Measurements from ENCODE around the gene GRIP2. TPM values are rescaled to one million over a fixed set of nuclear protein-coding genes. Genes with fewer than 3 reads are reported as not detected.

The GRIP2 gene
- total RNA-seq, 2 experiments from 2014 or later: not detected

- ATAC-seq (no peak), DNase-seq (no peak)
- ChIA-PET CTCF (interaction anchor here (1.5 to 2.0 kb wide), 2 partner anchors 215 to 274 kb away, joined by 4 to 6 read pairs; no protein-coding TSS in a partner anchor), POLR2A (interaction anchor here (0.7 kb wide), 1 partner anchor 28 kb away, joined by 3 read pairs; no protein-coding TSS in a partner anchor)
- no peaks in the 10 kb centered on the region for H3K27me3 Mint-ChIP-seq
- H3K27ac Mint-ChIP-seq: no peak overlapping the region
- H3K36me3 Mint-ChIP-seq (ENCODE audit: low read depth): peaks cover 35% of the 10 kb centered on the region
- no peaks in the 10 kb centered on the region for H3K4me1 Mint-ChIP-seq (ENCODE audit: low read depth)
- H3K9me3 Mint-ChIP-seq: no peaks in the 10 kb centered on the region
- no peak for TF ChIP-seq CTCF (IDR thresholded peaks at IDR 0.05)
- no peak overlapping the region for H3K4me3 Mint-ChIP-seq
- intact Hi-C loops (cut with micrococcal nuclease): no loop called here
Observed at GRCh38 chr3:14476583-14477265, 63.4 kb downstream of the GRIP2 start.

GRCh38 chr3:14475621-14476020 is 64.5 kb downstream of the GRIP2 start:
- Mint-ChIP-seq H3K36me3 (ENCODE audit: low read depth) (peaks cover 29% of the 10 kb centered on the region), H3K9me3 (no peaks in the 10 kb centered on the region), H3K27ac (no peak overlapping the region), H3K4me1 (ENCODE audit: low read depth) (no peaks in the 10 kb centered on the region), H3K4me3 (no peak overlapping the region), H3K27me3 (no peaks in the 10 kb centered on the region)
- no peak for DNase-seq
- intact Hi-C loops (cut with micrococcal nuclease): no loop called here
- ATAC-seq: no peak
- ChIA-PET CTCF (interaction anchor here (1.2 to 2.0 kb wide), 4 partner anchors 8 to 272 kb away, joined by 3 to 6 read pairs (median 4); partner anchors contain the start of gene SLC6A6), POLR2A (interaction anchor here (0.7 kb wide), 2 partner anchors 27 to 36 kb away, joined by 3 read pairs; no protein-coding TSS in a partner anchor)
- TF ChIP-seq CTCF (IDR thresholded peaks at IDR 0.05): no peak

GRCh38 chr3:14474363-14475081 is 65.6 kb downstream of the GRIP2 start:
- no peaks in the 10 kb centered on the region for H3K27me3 Mint-ChIP-seq
- no peak for DNase-seq
- no peaks in the 10 kb centered on the region for H3K4me1 Mint-ChIP-seq (ENCODE audit: low read depth)
- no peak overlapping the region for H3K27ac Mint-ChIP-seq
- ChIA-PET CTCF (interaction anchor here (1.2 to 2.0 kb wide), 3 partner anchors 7 to 271 kb away, joined by 3 to 5 read pairs (median 4); partner anchors contain the start of gene SLC6A6), POLR2A (interaction anchor here (0.6 to 0.7 kb wide), 2 partner anchors 35 to 177 kb away, joined by 3 read pairs; partner anchors contain the start of gene CCDC174)
- no peak for TF ChIP-seq CTCF (IDR thresholded peaks at IDR 0.05)
- no peaks in the 10 kb centered on the region for H3K9me3 Mint-ChIP-seq
- H3K36me3 Mint-ChIP-seq (ENCODE audit: low read depth): peaks cover 31% of the 10 kb centered on the region
- ATAC-seq: no peak
- intact Hi-C loops (cut with micrococcal nuclease): no loop called here
- H3K4me3 Mint-ChIP-seq: no peak overlapping the region

GRCh38 chr3:14473411-14473891 is 66.7 kb downstream of the GRIP2 start:
- no peak overlapping the region for H3K4me3 Mint-ChIP-seq
- no peak for ATAC-seq
- intact Hi-C loops (cut with micrococcal nuclease): no loop called here
- no peaks in the 10 kb centered on the region for H3K4me1 Mint-ChIP-seq (ENCODE audit: low read depth)
- TF ChIP-seq CTCF (IDR thresholded peaks at IDR 0.05): no peak
- H3K27ac Mint-ChIP-seq: no peak overlapping the region
- H3K36me3 Mint-ChIP-seq (ENCODE audit: low read depth): peaks cover 22% of the 10 kb centered on the region
- no peak for DNase-seq
- H3K9me3 Mint-ChIP-seq: no peaks in the 10 kb centered on the region
- POLR2A ChIA-PET: no interaction called here
- CTCF ChIA-PET: no interaction called here
- H3K27me3 Mint-ChIP-seq: no peaks in the 10 kb centered on the region

All from activated CD8-positive, alpha-beta T cell treated with anti-CD3 and anti-CD28 coated beads for 36 hours (primary cell).